Measurements from ENCODE around the gene HOXC6. TPM values are rescaled to one million over a fixed set of nuclear protein-coding genes. Genes with fewer than 3 reads are reported as not detected.

HOXC6 gene
- total RNA-seq, 1 donor from 2014 or later = not detected

DNA sequence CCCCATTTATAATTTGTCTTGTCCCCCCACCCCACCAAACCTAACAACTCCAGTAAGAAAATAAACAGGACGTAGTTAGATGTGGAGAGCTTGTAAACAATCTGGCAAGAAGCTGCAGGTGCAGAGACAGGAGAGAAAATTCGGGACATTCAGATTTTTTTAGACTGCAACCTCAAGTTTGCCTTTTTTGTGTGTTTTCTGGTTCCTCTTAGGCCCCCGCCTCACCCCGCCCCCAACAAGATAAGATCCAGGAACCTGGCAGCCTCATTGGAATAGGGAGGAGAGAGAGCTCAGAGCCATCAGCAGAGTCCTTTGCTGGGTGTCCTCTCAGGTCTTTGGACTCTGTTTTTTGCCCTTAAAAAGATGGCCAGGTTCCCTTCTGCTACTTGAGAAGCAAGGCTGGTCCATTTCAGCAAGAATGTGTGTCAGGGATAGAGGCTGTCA lies 40.4 kb upstream of the HOXC6 start:
- Histone ChIP-seq H3K4me3 (no peak overlapping the region), H3K9me3 (no peaks in the 10 kb centered on the region), H3K27me3 (peaks cover 26% of the 10 kb centered on the region), H3K4me1 (peaks cover 24% of the 10 kb centered on the region), H3K27ac (no peak overlapping the region), H3K36me3 (no peaks in the 10 kb centered on the region)
- DNase-seq (ENCODE audit: extremely low spot score in 2 of 2) = no peak
- no peak for TF ChIP-seq POLR2AphosphoS5 (IDR thresholded peaks at IDR 0.05; ENCODE audit: insufficient read depth in 1 of 2, low read depth in 1 of 2)
- TF ChIP-seq POLR2A (IDR thresholded peaks at IDR 0.05) = no peak
- TF ChIP-seq, protein P1, sequence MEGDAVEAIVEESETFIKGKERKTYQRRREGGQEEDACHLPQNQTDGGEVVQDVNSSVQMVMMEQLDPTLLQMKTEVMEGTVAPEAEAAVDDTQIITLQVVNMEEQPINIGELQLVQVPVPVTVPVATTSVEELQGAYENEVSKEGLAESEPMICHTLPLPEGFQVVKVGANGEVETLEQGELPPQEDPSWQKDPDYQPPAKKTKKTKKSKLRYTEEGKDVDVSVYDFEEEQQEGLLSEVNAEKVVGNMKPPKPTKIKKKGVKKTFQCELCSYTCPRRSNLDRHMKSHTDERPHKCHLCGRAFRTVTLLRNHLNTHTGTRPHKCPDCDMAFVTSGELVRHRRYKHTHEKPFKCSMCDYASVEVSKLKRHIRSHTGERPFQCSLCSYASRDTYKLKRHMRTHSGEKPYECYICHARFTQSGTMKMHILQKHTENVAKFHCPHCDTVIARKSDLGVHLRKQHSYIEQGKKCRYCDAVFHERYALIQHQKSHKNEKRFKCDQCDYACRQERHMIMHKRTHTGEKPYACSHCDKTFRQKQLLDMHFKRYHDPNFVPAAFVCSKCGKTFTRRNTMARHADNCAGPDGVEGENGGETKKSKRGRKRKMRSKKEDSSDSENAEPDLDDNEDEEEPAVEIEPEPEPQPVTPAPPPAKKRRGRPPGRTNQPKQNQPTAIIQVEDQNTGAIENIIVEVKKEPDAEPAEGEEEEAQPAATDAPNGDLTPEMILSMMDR (IDR thresholded peaks at IDR 0.05) = no peak
- intact Hi-C loops (cut with DNase I) = no loop called here

DNA sequence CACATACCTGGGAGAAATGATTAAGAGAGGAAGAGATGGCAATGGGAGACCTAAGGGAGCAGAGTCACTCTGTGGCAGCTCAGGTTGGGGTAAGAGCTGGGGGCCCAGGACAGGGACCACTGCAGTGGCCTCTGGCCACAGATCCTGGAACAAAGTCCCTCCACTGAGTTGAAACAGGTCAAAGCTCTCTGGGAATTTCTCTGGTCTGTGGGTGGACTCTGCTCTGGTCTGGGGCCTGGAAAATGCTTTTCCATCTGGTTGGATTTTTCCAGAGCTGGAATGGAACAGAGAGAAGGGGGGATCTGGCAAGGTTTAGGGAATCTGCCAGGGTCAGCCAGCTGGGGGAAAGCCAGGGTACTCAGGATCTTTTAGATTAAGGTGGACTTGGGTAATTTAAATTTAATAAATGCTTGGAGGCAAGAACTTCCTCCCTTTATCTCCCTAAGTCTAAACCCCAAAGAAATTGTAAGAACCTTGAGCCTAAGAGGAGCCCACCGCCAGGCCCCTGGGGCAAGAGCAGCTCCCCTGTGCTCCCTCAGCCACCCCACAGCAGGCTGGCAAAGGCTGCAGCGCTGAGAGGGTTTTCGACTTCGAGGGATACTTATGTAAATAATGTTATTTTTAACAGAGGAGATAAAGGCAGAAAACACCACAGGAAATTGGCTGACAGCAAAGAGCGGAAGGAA lies 39.6 kb upstream of the HOXC6 start:
- H3K4me1 ChIP-seq = peaks cover 24% of the 10 kb centered on the region
- H3K9me3 ChIP-seq = no peaks in the 10 kb centered on the region
- intact Hi-C loops (cut with DNase I) = no loop called here
- no peaks in the 10 kb centered on the region for H3K36me3 ChIP-seq
- no peak overlapping the region for H3K27ac ChIP-seq
- H3K27me3 ChIP-seq = peaks cover 35% of the 10 kb centered on the region
- DNase-seq (ENCODE audit: extremely low spot score in 2 of 2) = no peak
- H3K4me3 ChIP-seq = no peak overlapping the region
- no peak for TF ChIP-seq POLR2AphosphoS5 (IDR thresholded peaks at IDR 0.05; ENCODE audit: insufficient read depth in 1 of 2, low read depth in 1 of 2)
- TF ChIP-seq, protein P1 (IDR thresholded peaks at IDR 0.05) = no peak
- no peak for TF ChIP-seq POLR2A (IDR thresholded peaks at IDR 0.05)

DNA sequence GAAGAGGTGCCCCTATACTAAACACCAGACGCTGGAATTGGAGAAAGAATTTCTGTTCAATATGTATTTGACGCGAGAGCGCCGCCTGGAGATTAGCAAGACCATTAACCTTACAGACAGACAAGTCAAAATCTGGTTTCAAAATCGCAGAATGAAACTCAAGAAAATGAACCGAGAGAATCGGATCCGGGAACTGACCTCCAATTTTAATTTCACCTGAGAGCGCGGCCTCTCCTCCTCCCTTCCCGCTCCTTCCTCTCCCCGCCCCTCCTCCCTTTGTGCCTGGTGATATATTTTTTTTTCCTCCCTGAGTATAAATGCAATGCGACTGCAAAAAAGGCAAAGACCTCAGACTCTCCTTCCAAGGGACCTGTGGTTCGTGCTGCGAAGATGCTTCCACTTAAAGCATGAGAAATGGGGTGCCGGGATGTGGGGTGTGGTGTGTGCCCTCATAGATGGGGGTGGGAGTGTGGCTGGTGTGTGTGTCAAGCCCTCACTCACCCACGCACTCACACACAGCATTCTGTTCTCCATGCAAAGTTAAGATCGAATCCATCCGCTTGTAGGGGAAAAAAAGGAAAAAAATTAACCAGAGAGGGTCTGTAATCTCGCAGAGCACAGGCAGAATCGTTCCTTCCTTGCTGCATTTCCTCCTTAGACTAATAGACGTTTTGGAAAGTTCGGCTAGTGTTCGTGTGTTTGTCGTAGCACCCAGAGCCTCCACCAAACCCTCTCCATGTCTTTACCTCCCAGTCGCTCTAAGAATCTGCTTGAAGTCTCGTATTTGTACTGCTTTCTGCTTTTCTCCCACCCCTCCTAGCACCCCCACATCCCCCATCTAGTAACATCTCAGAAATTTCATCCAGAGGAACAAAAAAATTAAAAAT lies 38.8 kb upstream of the HOXC6 start:
- Histone ChIP-seq H3K27me3 (peaks cover 38% of the 10 kb centered on the region), H3K27ac (no peak overlapping the region), H3K4me1 (peaks cover 24% of the 10 kb centered on the region), H3K9me3 (no peaks in the 10 kb centered on the region), H3K36me3 (no peaks in the 10 kb centered on the region), H3K4me3 (no peak overlapping the region)
- intact Hi-C loops (cut with DNase I) = no loop called here
- DNase-seq (ENCODE audit: extremely low spot score in 2 of 2) = no peak
- TF ChIP-seq, protein P1 (IDR thresholded peaks at IDR 0.05) = no peak
- TF ChIP-seq POLR2A (IDR thresholded peaks at IDR 0.05) (no peak), POLR2AphosphoS5 (IDR thresholded peaks at IDR 0.05; ENCODE audit: insufficient read depth in 1 of 2, low read depth in 1 of 2) (no peak)

DNA sequence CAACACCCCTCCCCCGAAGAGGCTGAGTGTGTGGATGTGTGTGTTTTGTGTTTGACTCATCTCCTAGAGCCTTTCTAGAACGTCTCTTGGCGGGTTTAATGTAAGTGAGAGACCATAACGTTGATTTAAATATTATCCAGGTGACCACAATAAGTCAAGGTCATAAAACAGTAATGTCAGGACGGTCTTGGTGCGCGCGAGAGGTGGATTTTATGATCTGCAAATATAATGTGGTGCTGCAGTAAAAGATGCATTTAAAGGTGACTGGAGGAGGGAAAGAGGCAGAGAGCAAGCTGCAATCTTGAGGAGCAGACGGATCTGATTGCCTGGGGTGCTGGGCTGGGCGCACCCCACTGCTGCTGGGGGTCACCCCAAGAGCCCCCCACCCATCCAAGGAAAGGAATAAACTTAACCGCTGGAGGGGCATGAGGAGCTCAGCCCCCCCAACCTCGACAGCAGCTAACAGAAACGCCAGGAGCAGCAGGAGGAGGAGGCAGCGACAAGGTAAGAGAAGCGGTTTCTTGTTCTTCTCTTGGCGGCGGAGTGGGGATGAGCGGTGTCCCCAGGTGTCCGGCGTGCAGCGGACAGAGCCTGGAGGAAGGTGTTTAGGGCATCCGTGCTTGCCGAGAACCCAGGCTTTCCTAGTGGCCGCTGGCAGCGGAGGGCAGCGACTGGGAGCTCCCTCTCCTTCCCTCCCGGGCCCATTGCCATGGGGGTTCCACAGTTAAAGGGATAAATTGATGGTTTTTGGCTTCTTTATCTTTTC lies 37.7 kb upstream of the HOXC6 start:
- Histone ChIP-seq H3K27me3 (peaks cover 36% of the 10 kb centered on the region), H3K36me3 (no peaks in the 10 kb centered on the region), H3K9me3 (no peaks in the 10 kb centered on the region), H3K4me3 (no peak overlapping the region), H3K27ac (no peak overlapping the region), H3K4me1 (peaks cover 26% of the 10 kb centered on the region)
- intact Hi-C loops (cut with DNase I) = no loop called here
- TF ChIP-seq POLR2AphosphoS5 (IDR thresholded peaks at IDR 0.05; ENCODE audit: insufficient read depth in 1 of 2, low read depth in 1 of 2) = no peak
- TF ChIP-seq, protein P1 (IDR thresholded peaks at IDR 0.05) = no peak
- TF ChIP-seq POLR2A (IDR thresholded peaks at IDR 0.05) = no peak
- DNase-seq (ENCODE audit: extremely low spot score in 2 of 2) = no peak
